ENCODE results near the gene ITLN2. TPM values are rescaled to one million over a fixed set of nuclear protein-coding genes. Genes with fewer than 3 reads are reported as not detected.

Gene ITLN2
- total RNA-seq = 1 to 10 TPM; 1.5 to 1.8 TPM
- polyA plus RNA-seq (ENCODE audit: insufficient read length in 6 of 6) = under 1 TPM in 2 of 6 donors, not detected in 4; 0.17 to 0.18 TPM
- long read RNA-seq, donor 1 = 0 reads
- long read RNA-seq, donor 2 = 0 reads
- long read RNA-seq, donor 3 = 0 reads
- long read RNA-seq, donor 4, partial matches to known transcripts = 2 of 2 reads
- long read RNA-seq, donor 4, other reads (novel, unspliced or antisense) = 0 of 2 reads
- long read RNA-seq, donor 5 = 0 reads
- long read RNA-seq, donor 6 = 0 reads
- long read RNA-seq, donor 7 = 0 reads
- long read RNA-seq, donor 8 = 0 reads
- long read RNA-seq, donor 9 = 0 reads
- long read RNA-seq, donor 10, partial matches to known transcripts = 2 of 4 reads
- long read RNA-seq, donor 10, other reads (novel, unspliced or antisense) = 1 of 4 reads
- long read RNA-seq, donor 11 = 0 reads
- long read RNA-seq, donor 12 = 0 reads

DNA sequence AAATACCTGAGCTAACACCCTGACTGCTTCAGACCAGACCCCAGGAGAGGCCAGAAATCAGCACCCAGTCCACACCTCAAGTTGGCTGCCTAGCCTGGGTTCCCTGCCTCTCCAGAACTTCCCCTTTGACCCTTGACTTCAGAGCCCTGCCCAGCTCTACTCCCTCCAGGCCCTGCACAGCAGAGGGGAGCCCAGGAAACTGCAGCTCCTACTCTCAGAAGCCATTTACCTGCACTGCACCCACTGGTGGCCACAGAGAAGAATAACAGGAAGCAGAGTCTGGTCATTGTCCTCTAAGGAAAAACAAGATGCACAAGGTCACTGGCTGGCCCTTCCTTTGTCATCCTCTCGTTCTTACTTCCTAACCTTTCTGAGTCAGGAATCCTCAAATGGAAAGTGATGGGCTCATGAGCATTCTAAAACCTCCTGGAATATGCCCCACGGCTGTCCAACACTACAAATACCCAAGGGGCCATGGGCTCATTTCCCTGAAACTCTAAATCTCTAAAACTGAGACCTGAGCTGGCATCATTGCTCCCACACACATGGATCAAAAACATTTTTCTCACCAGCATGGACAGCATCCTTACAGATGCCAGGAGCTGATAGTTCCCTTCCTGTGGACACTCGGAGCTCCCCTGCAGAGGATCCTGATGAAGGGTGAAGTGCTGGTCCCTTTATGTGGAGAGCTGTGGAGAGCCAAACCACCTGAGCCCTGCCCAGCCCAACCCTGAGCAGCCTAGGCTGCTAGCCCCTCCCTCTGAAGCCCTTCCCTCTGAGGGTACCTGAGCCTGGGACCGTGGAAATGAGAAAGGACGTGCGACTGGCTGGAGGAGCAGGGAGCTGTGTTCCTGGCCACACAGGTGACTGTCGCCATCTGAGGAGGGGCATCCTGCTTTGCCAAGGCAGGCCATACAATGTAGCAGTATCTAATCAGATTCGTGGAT is at the start of gene ITLN2:
Gene ITLN2, minus strand, starts transcription at position 652 of the 947 bp plus-strand sequence. Its CDS starts 68 bp downstream, at position 584.
- peak in 1 of 4 donors; percentile 12 for DNase-seq
- Histone ChIP-seq H3K4me1 (no peaks in the 10 kb centered on the region), H3K36me3 (no peaks in the 10 kb centered on the region), H3K9me3 (no peaks in the 10 kb centered on the region), H3K4me3 (no peak within 1 kb of the TSS), H3K27ac (no peak within 1 kb of the TSS), H3K27me3 (no peaks in the 10 kb centered on the region)
- intact Hi-C loops (cut with DNase I) = loop anchor here in 1 of 2 donors (5.0 kb wide), 1 partner anchor 117 kb away; no protein-coding TSS in a partner anchor
- TF ChIP-seq, protein P1, sequence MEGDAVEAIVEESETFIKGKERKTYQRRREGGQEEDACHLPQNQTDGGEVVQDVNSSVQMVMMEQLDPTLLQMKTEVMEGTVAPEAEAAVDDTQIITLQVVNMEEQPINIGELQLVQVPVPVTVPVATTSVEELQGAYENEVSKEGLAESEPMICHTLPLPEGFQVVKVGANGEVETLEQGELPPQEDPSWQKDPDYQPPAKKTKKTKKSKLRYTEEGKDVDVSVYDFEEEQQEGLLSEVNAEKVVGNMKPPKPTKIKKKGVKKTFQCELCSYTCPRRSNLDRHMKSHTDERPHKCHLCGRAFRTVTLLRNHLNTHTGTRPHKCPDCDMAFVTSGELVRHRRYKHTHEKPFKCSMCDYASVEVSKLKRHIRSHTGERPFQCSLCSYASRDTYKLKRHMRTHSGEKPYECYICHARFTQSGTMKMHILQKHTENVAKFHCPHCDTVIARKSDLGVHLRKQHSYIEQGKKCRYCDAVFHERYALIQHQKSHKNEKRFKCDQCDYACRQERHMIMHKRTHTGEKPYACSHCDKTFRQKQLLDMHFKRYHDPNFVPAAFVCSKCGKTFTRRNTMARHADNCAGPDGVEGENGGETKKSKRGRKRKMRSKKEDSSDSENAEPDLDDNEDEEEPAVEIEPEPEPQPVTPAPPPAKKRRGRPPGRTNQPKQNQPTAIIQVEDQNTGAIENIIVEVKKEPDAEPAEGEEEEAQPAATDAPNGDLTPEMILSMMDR (IDR thresholded peaks at IDR 0.05) = peak; percentile 43 to 55
- ATAC-seq = peak; percentile 77

DNA sequence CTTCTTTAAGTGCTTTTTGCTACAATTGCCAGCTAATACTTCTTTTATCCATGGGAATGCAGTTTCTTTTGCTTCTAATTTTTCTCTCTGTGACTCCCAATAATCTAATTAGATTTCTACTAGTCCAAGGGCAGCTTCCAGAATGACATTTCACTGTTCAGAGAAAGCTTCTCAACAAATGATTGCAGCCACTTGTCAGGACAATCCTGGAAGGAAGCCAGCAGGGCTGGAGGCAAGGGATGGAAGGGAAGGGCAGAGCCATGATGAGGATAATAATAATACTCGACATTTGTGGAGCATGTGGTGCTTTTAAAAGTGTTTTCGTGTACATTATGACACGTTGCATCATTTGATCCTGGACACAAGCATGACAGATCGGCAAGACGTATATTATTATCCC is 46.9 kb upstream of the ITLN2 start:
- no peak for DNase-seq
- ATAC-seq = no peak
- Histone ChIP-seq H3K4me3 (no peak overlapping the region), H3K27ac (no peak overlapping the region), H3K9me3 (no peaks in the 10 kb centered on the region), H3K4me1 (peaks cover 0 to 58% of the 10 kb centered on the region in 2 donors), H3K36me3 (peaks cover 3 to 40% of the 10 kb centered on the region in 2 donors), H3K27me3 (no peaks in the 10 kb centered on the region)
- TF ChIP-seq, protein P1 (IDR thresholded peaks at IDR 0.05) = no peak
- intact Hi-C loops (cut with DNase I) = no loop called here

DNA sequence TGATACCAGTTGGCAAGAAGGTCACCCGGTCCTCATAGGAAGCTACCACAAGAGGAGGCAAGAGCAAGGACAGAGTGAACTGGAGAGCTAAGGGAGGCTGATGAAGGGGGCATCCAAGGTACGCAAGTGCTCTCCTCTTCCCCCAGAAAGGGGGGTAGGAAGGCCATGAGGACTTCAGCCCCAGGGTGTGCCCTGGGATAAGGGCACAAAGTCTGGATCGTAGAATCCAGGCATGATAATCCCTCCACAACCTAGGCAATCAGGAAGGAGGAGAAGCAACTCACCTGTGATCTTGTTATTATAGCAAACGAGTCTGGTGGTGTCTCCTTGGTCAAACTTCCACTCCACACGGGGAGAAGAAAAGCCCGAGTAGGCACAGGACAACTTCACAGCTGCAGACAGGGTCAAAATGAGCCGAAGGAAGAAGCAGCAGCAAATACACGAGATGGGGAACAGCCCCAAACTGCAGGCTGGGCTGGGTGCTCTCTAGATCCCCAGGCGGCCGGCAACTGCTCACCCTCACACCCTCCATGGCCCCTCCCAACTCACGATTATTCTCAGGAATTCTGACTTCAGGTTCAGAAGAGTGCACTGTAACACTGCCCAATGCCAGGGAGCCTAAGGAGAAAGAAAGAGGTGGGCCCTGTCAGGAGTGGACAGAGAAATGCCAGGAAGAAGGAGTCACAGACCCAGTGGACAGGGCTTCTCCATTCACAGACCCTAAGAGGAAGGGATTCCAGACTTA is 46.3 kb upstream of the ITLN2 start:
- peaks cover 3 to 40% of the 10 kb centered on the region in 2 donors for H3K36me3 ChIP-seq
- TF ChIP-seq, protein P1 (IDR thresholded peaks at IDR 0.05) = no peak
- no peak overlapping the region for H3K4me3 ChIP-seq
- no peaks in the 10 kb centered on the region for H3K27me3 ChIP-seq
- DNase-seq = no peak
- no peak overlapping the region for H3K27ac ChIP-seq
- peaks cover 0 to 57% of the 10 kb centered on the region in 2 donors for H3K4me1 ChIP-seq
- peak; percentile 36 for ATAC-seq
- no peaks in the 10 kb centered on the region for H3K9me3 ChIP-seq
- intact Hi-C loops (cut with DNase I) = no loop called here

DNA sequence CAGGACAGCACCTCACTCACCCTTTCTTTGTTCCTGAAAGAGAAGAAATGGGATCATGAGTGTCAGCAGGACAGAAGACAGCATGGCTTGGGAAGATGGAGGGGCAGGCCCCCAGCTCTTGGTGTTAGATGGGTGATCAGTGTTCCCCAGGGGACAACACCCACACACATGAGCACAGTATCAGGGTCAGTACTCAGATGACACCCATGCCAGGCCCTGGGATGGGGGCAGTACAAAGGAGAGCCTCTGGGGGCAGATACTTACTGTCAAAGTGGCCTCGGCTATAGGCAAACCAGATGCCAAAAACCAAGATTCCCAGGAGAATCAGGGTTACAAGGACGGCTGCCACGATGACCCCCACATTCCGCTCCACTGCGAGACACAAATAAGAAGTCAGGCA is 44.8 kb upstream of the ITLN2 start:
- Histone ChIP-seq H3K27me3 (no peaks in the 10 kb centered on the region), H3K27ac (peak overlapping the region in 1 of 2 donors; percentile 5), H3K4me1 (peaks cover 0 to 46% of the 10 kb centered on the region in 2 donors), H3K9me3 (no peaks in the 10 kb centered on the region), H3K36me3 (peaks cover 3 to 40% of the 10 kb centered on the region in 2 donors), H3K4me3 (no peak overlapping the region)
- TF ChIP-seq, protein P1 (IDR thresholded peaks at IDR 0.05) = no peak
- intact Hi-C loops (cut with DNase I) = loop anchor here in 1 of 2 donors (5.0 kb wide), 1 partner anchor 98 kb away; the partner anchor contains the start of gene KLHDC9
- ATAC-seq (no peak), DNase-seq (no peak)
